SKM-1 treated with dmso at 0.1 percent for 144 hours (cell line): ENCODE measurements around the gene HAND1.
A peak's percentile ranks its signal among the peaks of the same experiment; 100 is the strongest.

ENCODE experiments used
- DNase-seq: peaks from one replicate; lab custom pipeline; 2025; ENCODE audit not compliant: unreplicated experiment; lab: John Stamatoyannopoulos, UW

HAND1 gene

GRCh38 chr5:154461531-154461930 lies 16.5 kb downstream of the HAND1 start:
- no peak for DNase-seq

- no peak for DNase-seq
These were observed 17.9 kb downstream of the HAND1 start for GRCh38 chr5:154460172-154460571.

- no peak for DNase-seq
These were observed 19.0 kb downstream of the HAND1 start for GRCh38 chr5:154459015-154459414.

- no peak for DNase-seq
These were observed 21.5 kb downstream of the HAND1 start for GRCh38 chr5:154456540-154456939.

GRCh38 chr5:154455585-154455984 lies 22.4 kb downstream of the HAND1 start:
- DNase-seq: no peak

GRCh38 chr5:154451957-154452356 lies 26.1 kb downstream of the HAND1 start:
- no peak for DNase-seq

DNA sequence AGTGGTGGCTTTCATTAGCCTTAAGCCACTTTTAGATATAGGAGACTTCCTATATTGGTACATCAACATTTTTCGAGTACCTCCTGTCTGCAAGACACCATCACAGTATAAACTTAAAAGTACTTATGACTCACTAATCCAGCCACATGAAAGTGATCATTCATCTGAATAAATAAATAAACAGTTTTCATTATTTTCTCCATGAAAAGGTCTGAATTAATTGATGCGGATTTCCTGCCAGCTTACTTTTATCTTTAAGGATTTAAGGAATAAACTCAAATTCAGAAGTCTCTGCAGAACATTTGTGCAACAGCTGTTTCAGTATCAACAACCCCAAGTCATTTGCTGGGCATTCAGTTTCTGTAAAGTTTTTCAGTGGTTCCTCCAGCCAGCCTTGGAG lies 28.2 kb downstream of the HAND1 start:
- DNase-seq: no peak

DNA sequence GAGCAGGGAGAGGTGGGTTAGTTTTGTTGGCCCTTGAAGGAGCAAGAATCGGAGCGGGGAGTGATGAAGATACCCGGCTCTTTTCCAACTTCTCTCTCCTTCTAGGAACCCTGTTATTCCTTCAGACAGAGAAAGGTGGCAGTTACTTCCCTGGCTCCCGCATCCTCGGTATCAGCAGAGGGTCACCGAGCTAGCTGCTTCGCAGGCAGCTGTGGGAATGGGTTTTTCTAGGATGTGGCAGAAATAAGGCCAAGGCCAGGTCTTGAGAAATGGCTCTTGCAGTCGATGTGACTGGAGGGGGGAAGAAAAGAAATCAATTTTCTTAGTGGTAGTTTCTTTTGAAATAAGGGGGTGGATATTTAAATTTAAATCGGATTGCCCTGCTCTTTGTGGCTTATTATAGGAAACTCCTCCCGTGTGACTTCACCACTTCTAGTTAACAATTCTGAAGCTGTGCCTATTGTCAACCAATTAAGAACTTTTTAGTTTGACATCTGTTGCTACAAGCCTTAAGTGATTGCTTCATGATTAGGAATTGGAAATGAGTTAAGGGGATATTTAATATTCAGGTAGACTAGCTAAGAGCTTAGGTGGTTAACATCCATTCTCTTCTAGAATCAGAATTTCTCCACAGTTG lies 30.8 kb downstream of the HAND1 start:
- no peak for DNase-seq

DNA sequence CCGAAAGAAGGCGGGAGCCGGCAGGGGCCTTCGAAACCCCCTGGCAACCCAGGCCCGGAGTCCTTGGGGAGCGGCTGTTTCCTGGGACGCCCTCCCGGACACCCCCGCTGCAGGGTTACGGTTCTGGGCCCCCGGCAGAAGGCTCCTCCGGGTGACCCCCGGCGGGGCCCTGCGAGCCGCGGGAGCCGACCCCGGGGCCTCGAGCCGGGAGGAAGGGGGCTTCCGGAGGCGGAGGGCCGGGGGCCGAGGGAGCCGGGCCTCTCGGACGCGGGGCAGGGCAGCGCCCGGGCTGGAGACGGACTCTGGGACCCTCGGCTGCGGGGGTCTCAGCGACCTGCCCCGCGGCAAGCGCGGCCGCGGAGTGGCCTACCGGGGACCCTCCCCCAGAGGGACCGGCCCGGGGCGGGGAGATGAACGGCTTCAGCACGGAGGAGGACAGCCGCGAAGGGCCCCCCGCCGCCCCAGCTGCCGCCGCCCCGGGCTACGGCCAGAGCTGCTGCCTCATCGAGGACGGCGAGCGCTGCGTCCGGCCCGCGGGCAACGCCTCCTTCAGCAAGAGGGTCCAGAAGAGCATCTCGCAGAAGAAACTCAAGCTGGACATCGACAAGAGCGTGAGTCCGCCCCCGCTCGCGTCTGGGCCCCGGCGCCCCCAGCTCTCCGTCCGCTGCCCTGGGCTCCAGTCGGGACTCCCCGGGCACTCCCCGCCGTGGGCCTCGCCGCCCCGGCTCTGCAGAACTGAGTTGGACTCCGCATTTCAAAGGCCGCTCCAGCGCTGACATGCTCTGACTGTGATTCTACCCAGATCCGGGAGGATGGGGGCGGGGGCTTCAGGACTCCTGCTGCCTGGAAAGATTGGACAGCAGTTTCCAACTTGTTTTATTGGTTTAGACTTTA lies 31.6 kb downstream of the HAND1 start:
- DNase-seq: no peak

- DNase-seq: peak; percentile 92
These were observed 32.4 kb downstream of the HAND1 start, which contains the start of gene SAP30L for GRCh38 chr5:154445422-154446194. Gene SAP30L, plus strand, starts transcription at chr5:154445997. Its CDS starts 608 bp downstream, at chr5:154446605.

GRCh38 chr5:154444556-154445421 lies 33.2 kb downstream of the HAND1 start:
- DNase-seq: no peak

- DNase-seq: no peak
These were observed 35.2 kb downstream of the HAND1 start for GRCh38 chr5:154442801-154443200.

DNA sequence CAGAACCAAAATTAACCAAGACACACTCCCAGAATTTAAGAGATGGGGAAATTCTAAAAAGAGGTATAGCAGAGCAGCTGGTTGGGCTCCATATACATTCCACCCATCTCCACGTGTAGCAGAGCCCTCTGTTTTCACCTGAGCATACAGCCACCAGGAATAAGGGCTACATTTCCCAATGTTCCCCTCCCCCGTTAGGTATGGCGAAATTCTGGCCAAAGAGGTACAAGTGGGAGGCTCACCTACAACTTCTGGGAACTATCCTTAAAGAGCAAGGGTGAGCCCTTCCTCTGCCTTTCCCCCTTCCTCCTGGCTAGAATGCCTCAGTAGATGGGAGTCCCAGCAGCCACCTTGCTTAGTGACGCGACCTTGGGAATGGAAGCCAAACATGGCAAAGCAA lies 37.5 kb downstream of the HAND1 start:
- DNase-seq: no peak

DNA sequence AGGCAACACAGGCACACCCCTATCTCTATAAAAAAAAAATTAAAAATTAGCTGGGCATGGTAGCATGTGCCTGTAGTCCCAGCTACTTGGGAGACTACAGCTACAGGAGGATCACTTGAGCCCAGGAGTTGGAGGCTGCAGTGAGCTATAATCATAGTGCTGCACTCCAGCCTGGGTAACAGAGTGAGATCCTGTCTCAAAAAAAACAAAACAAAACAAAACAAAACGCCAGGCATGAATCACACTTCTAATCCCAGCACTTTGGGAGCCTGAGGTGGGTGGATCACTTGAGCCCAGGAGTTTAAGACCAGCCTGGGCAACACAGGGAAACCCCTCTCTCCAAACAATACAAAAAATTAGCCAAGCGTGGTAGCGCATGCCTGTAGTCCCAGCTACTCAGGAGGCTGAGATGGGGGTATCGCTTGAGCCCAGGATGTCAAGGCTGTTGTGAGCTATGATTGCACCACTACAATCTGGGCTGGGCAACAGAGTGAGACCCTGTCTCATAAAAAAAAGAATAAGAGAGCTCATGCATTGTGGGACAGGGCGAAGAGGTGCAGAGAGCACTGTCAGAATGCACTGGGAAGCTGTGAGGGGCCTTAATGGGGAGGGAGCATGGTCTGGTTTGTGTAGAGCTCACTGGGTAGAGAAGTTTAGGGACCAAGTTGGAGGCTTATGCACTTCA lies 40.6 kb downstream of the HAND1 start:
- no peak for DNase-seq

DNA sequence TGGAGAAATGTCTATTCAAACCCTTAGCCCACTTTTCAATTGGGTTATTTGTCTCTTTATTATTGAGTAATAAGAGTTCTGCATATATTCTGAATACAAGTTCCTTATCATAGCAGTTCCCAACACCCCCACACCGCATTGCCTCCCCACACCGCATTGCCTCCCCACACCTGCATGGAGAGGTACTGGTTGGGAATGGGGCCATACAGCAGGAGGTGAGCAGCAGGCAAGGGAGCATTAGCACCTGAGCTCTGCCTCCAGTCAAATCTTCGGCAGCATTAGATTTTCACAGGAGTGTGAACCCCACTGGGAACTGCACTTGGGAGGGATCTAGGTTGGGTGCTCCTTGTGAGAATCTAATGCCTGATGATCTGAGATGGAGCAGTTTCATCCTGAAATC lies 42.8 kb downstream of the HAND1 start:
- no peak for DNase-seq

DNA sequence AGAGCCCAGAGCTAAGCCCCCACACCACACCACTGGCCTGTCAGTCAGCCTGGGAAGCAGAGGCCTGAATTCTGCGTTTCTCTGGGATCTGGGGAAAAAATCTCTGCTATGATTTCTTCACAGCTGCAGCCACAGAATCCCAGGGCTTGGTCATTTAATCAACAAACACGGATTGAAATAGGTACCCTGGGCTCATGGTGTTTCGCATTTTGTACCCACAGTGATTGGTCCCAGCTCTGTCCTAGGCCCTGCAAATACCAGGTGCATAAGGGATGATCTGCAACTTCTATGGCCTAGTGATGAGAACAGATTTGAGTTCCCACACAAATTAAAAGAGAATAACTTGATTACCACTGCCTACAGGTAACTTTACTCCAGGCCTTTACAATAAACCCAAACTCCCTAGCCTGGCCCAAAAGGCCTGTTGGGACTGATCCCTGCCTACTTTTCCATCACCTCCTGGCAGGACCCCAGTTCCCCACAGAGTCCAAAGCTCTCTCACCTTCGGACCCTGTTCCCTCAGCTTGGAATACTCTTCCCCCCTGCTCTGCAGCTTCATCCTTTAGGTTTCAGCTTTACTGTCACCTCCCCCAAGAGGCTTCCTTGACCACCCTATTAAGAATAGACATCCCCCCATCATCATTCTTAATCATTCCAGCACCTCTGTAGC lies 46.9 kb downstream of the HAND1 start:
- no peak for DNase-seq

DNA sequence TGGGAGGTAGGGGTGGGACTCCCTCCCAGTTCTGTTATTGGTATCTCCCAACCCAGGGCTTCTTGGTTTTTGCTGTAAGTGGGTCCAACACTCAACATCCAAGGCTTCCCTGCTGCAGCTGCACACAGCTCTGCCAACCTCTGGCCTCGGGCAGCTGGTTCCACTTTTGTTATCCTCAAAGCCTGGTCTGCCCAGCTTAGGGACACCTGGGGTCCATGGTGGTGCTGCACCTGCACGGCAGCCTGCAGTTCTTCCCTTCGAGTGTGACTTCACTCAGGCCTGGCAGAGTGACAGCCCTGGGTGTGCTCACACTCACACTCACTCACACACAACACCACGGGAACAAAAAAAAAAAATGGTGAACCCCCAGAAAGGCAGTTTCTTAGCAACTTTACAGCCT lies 47.6 kb downstream of the HAND1 start:
- DNase-seq: no peak

GRCh38 chr5:154429341-154429740 lies 48.7 kb downstream of the HAND1 start:
- no peak for DNase-seq

DNA sequence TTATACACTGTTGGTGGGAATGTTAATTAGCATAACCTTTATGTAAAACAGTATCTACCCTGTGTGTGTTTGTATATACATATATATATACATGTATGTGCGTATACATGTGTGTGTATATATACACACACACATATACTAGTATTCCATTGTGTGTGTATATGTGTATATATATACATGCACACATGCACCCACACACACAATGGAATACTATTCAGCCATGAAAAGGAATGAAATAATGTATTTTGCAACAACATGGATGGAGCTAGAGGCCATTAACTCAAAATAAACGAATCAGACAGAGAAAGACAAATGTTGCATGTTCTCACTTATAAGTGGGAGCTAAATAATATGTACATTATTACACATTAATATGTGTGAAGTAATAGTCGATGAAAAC lies 49.8 kb downstream of the HAND1 start:
- no peak for DNase-seq
